ENCODE results near the gene PRCP.

GRCh38 chr11:82810326-82810725 is 89.9 kb downstream of the PRCP start:
- TF ChIP-seq CTCF (IDR thresholded peaks at IDR 0.05) (no peak), EZH2 (IDR thresholded peaks at IDR 0.05; ENCODE audit: borderline replicate concordance, insufficient read depth, low read depth, low read length, poor library complexity, severe bottlenecking) (no peak)

All from B cell (primary cell).